Activated T-cell treated with anti-CD3 and anti-CD28 coated beads, Interleukin-2, amount 50 U/mL, for 1 hour (primary cell): ENCODE results near the gene REPIN1.

ENCODE experiments used
- DNase-seq: peaks from one replicate; pipeline ENCODE4 v3.0.0-alpha.2; 2020

Gene REPIN1

GRCh38 chr7:150361402-150361801 is 7.2 kb upstream of the REPIN1 start:
- DNase-seq: no peak

GRCh38 chr7:150361807-150362621 is 6.6 kb upstream of the REPIN1 start:
- no peak for DNase-seq

- no peak for DNase-seq
Observed at GRCh38 chr7:150363370-150363769, 5.3 kb upstream of the REPIN1 start.

- no peak for DNase-seq
Observed at GRCh38 chr7:150363872-150364271, 4.8 kb upstream of the REPIN1 start.

- DNase-seq: no peak
Observed at GRCh38 chr7:150365194-150365593, 3.4 kb upstream of the REPIN1 start.

- no peak for DNase-seq
Observed at GRCh38 chr7:150365673-150366398, 2.8 kb upstream of the REPIN1 start.

- no peak for DNase-seq
Observed at GRCh38 chr7:150367677-150368095, 936 bp upstream of the REPIN1 start.

GRCh38 chr7:150368884-150369747 is 494 bp downstream of the REPIN1 start:
- DNase-seq: no peak

- no peak for DNase-seq
Observed at GRCh38 chr7:150369748-150370501, 1.3 kb downstream of the REPIN1 start.

GRCh38 chr7:150370612-150371071 is 2.0 kb downstream of the REPIN1 start:
- no peak for DNase-seq

GRCh38 chr7:150371131-150371995 is 2.7 kb downstream of the REPIN1 start:
- no peak for DNase-seq

GRCh38 chr7:150371996-150372270 is 3.3 kb downstream of the REPIN1 start:
- no peak for DNase-seq

- DNase-seq: no peak
Observed at GRCh38 chr7:150372271-150373048, 3.8 kb downstream of the REPIN1 start.

GRCh38 chr7:150373049-150373801 is 4.6 kb downstream of the REPIN1 start:
- DNase-seq: no peak

- no peak for DNase-seq
Observed at GRCh38 chr7:150374026-150374425, 5.4 kb downstream of the REPIN1 start.

- no peak for DNase-seq
Observed at GRCh38 chr7:150374472-150374871, 5.8 kb downstream of the REPIN1 start.

GRCh38 chr7:150375662-150376521 is 7.3 kb downstream of the REPIN1 start:
- peak; percentile 29 for DNase-seq

GRCh38 chr7:150376560-150376959 is 7.9 kb downstream of the REPIN1 start:
- DNase-seq: no peak

- DNase-seq: no peak
Observed at GRCh38 chr7:150377196-150377595, 8.6 kb downstream of the REPIN1 start.
